K562 (cell line): Measurements from ENCODE around the gene SLC33A1. TPM values are rescaled to one million over a fixed set of nuclear protein-coding genes. Genes with fewer than 3 reads are reported as not detected.
A peak's percentile ranks its signal among the peaks of the same experiment; 100 is the strongest.

Experiments used
- ATAC-seq: fragments of 200-7000 bp; cut with Tn5 transposase; 3 replicates; pipeline ENCODE4 v1.9.1; 2020; ENCODE audit warnings: moderate library complexity
- BruUV-seq: library from RNA; stranded (reverse); fragments of 400-500 nt; replicated peaks from 2 replicates; lab custom pipeline; 2021; lab: Mats Ljungman, UMichigan
- CTCF ChIA-PET: fragments of 300-600 bp; formaldehyde crosslinking; extraction: SDS; loops from one replicate; lab custom pipeline; 2021; ENCODE audit warnings: low intra/inter-chr PET ratio; lab: Yijun Ruan, JAX
- POLR2A ChIA-PET: fragments of 300-600, 350-650 bp; sonication (Branson Sonifier 250); formaldehyde crosslinking; extraction: SDS; loops from one replicate; lab custom pipeline; 2021; ENCODE audit warnings: antibody characterized with exemption, inconsistent platforms; lab: Yijun Ruan, JAX
- DNase-seq, 4 experiments: peaks; one replicate each; pipeline versions ENCODE4 v3.0.0 to v3.0.0-alpha.2; 2011 to 2018; ENCODE audit warnings: low spot score in 3 of 4, mixed read lengths in 3 of 4; ENCODE audit errors: extremely low read depth in 1 of 4
- FAIRE-seq: peaks from 2 replicates; lab custom pipeline; 2011; peaks lifted over from hg19 to GRCh38; lab: Jason Lieb, UNC
- H2AFZ ChIP-seq: 2 replicates; pipeline ENCODE4 v1.6.0; 2011; ENCODE audit warnings: low read depth, low read length, control low read depth, inconsistent platforms
- H3K27ac ChIP-seq: fragments of 200-600 bp; 3 replicates; pipeline ENCODE4 v1.8.0; 2011; ENCODE audit warnings: low read depth, mild to moderate bottlenecking, control low read depth, inconsistent platforms, low read length, moderate library complexity, mixed read lengths; ENCODE audit errors: extremely low read depth
- H3K27me3 ChIP-seq, 2 experiments: fragments of 300-600 bp in 1 of 2; 2 replicates in 1 of 2; 3 replicates in 1 of 2; pipeline versions ENCODE4 v1.6.0 to v1.8.0; 2011; ENCODE audit warnings: inconsistent platforms in 2 of 2, low read length in 2 of 2, mild to moderate bottlenecking in 1 of 2, mixed read lengths in 1 of 2, moderate library complexity in 1 of 2; ENCODE audit not compliant: control insufficient read depth in 2 of 2, insufficient read depth in 2 of 2
- H3K36me3 ChIP-seq: fragments of 300-600 bp; 3 replicates; pipeline ENCODE4 v1.8.0; 2011; ENCODE audit warnings: mild to moderate bottlenecking, low read length, inconsistent platforms; ENCODE audit not compliant: control insufficient read depth, insufficient read depth
- H3K4me1 ChIP-seq, 2 experiments: fragments of 200-600 bp in 1 of 2; replicated peaks in 1 of 2; 2 replicates in 1 of 2; 3 replicates in 1 of 2; pipeline versions ENCODE4 v1.5.1 to v1.8.0; 2011; ENCODE audit warnings: inconsistent platforms in 2 of 2, low read length in 2 of 2, mild to moderate bottlenecking in 1 of 2, mixed read lengths in 1 of 2, moderate library complexity in 1 of 2; ENCODE audit not compliant: control insufficient read depth in 2 of 2, insufficient read depth in 2 of 2
- H3K4me2 ChIP-seq: 2 replicates; pipeline ENCODE4 v1.6.1; 2011; ENCODE audit warnings: low read length, control low read depth, inconsistent platforms, mixed read lengths; ENCODE audit not compliant: insufficient read depth
- H3K4me3 ChIP-seq: fragments of 200-600 bp; sonication (generic), shearing (Covaris generic); 2 replicates; pipeline ENCODE4 v1.5.1; 2016; ENCODE audit warnings: control low read depth, inconsistent platforms
- H3K79me2 ChIP-seq: fragments of 200-600 bp; 3 replicates; pipeline ENCODE4 v1.8.0; 2011; ENCODE audit warnings: low read length, inconsistent platforms; ENCODE audit not compliant: control insufficient read depth, insufficient read depth
- H3K9ac ChIP-seq, 2 experiments: 2 replicates each; pipeline versions ENCODE4 v1.6.0 to v1.6.1; 2011; ENCODE audit warnings: low read depth in 2 of 2, low read length in 2 of 2, control low read depth in 1 of 2, inconsistent platforms in 1 of 2, mild to moderate bottlenecking in 1 of 2, mixed read lengths in 1 of 2; ENCODE audit not compliant: insufficient read depth in 1 of 2
- H3K9me1 ChIP-seq: one replicate; pipeline ENCODE4 v1.6.0; 2011; ENCODE audit warnings: inconsistent platforms, mild to moderate bottlenecking, low read length, moderate library complexity; ENCODE audit not compliant: control insufficient read depth, insufficient read depth
- H3K9me3 ChIP-seq: replicated peaks from 2 replicates; pipeline ENCODE4 v1.5.1; 2011; ENCODE audit warnings: low read depth, low read length, inconsistent platforms; ENCODE audit not compliant: control insufficient read depth, insufficient read depth
- H4K20me1 ChIP-seq: replicated peaks from 2 replicates; pipeline ENCODE4 v1.6.1; 2011; ENCODE audit warnings: low read length, inconsistent platforms, mixed read lengths; ENCODE audit not compliant: control insufficient read depth, insufficient read depth
- CXXC5 ChIP-seq: fragments of 250-450 bp; sonication (Bioruptor Pico); IDR thresholded peaks from 2 replicates; pipeline ENCODE4 v1.8.0; 2022; ENCODE audit warnings: inconsistent platforms, mild to moderate bottlenecking, moderate library complexity
- POLR2B ChIP-seq: fragments of 450-650 bp; IDR thresholded peaks from 2 replicates; pipeline ENCODE4 v1.6.1; 2018; ENCODE audit warnings: low read depth; ENCODE audit not compliant: partially characterized antibody
- SIN3A ChIP-seq, 2 experiments: fragments of 150-350 bp in 1 of 2; IDR thresholded peaks; 2 replicates each; pipeline ENCODE4 v1.6.1; 2011 to 2016; ENCODE audit warnings: borderline replicate concordance in 2 of 2, low read depth in 2 of 2, low read length in 2 of 2, mild to moderate bottlenecking in 2 of 2, moderate library complexity in 2 of 2; ENCODE audit not compliant: control insufficient read depth in 1 of 2
- SRSF1 ChIP-seq: fragments of 200-400 bp; formaldehyde crosslinking; IDR thresholded peaks from 2 replicates; pipeline ENCODE4 v1.6.1; 2017; ENCODE audit warnings: mild to moderate bottlenecking, low read depth, low read length, moderate library complexity
- WGBS: fragments of 100-300 bp; shearing (Covaris generic); methylation state at CpG from one replicate; pipeline ENCODE4 v1.1.6; 2016; ENCODE audit warnings: low coverage, mixed read lengths; ENCODE audit not compliant: insufficient coverage; ENCODE audit errors: missing lambda C conversion rate; 5-methylcytosine and 5-hydroxymethylcytosine counted together
- in situ Hi-C: fragments of 300-500 bp; cut with MboI; formaldehyde crosslinking; loops from 4 replicates; pipeline ENCODE4 v1.15.0; 2018; ENCODE audit warnings: inconsistent platforms, mixed read lengths
- intact Hi-C: fragments of 100-400 bp; cut with micrococcal nuclease; formaldehyde crosslinking; loops from 2 replicates; pipeline ENCODE4 v1.14.2; 2022
- polyA plus RNA-seq, 8 experiments: library from polyadenylated mRNA; depleted of rRNA in 4 of 8; stranded (reverse) in 5 of 8; unstranded in 3 of 8; fragments of >200 nt; fragmentation: Nextera tagmentation in 2 of 8; fragmentation: Illumina TruSeq in 1 of 8; extraction: Ambion mirVana in 2 of 8; extraction: Trizol in 1 of 8; gene quantifications; 2 replicates each; pipeline versions ENCODE4 v1.2.1 to v1.2.3, GENCODE V29; 2011 to 2014; ENCODE audit warnings: inconsistent platforms in 1 of 8, missing spikeins in 1 of 8
- total RNA-seq, 7 experiments: library from RNA; depleted of rRNA in 6 of 7; stranded (reverse); fragments of >200 nt in 6 of 7; fragmentation: Illumina TruSeq in 2 of 7; extraction: Trizol in 2 of 7; gene quantifications; 2 replicates each; pipeline versions ENCODE4 v1.2.1 to v1.2.3, GENCODE V29; 2011 to 2021; ENCODE audit warnings: low replicate concordance in 1 of 7
- TF ChIP-seq, protein P1 (sequence below): fragments of 450-650 bp; IDR thresholded peaks from 2 replicates; pipeline ENCODE4 v1.6.1; 2016; ENCODE audit warnings: antibody characterized with exemption
- TF ChIP-seq, protein P2 (sequence below), 2 experiments: IDR thresholded peaks; 2 replicates each; pipeline ENCODE4 v1.6.1; 2012; ENCODE audit warnings: improper control_type of control experiment in 2 of 2, low read depth in 2 of 2, low read length in 2 of 2, borderline replicate concordance in 1 of 2

SLC33A1 gene
- total and polyA plus RNA-seq, 9 of the 15 experiments (the other 6 are each of a cell fraction or from before 2014, with no cell fraction given) = 6.2 to 26.8 (median 19.6) TPM

DNA sequence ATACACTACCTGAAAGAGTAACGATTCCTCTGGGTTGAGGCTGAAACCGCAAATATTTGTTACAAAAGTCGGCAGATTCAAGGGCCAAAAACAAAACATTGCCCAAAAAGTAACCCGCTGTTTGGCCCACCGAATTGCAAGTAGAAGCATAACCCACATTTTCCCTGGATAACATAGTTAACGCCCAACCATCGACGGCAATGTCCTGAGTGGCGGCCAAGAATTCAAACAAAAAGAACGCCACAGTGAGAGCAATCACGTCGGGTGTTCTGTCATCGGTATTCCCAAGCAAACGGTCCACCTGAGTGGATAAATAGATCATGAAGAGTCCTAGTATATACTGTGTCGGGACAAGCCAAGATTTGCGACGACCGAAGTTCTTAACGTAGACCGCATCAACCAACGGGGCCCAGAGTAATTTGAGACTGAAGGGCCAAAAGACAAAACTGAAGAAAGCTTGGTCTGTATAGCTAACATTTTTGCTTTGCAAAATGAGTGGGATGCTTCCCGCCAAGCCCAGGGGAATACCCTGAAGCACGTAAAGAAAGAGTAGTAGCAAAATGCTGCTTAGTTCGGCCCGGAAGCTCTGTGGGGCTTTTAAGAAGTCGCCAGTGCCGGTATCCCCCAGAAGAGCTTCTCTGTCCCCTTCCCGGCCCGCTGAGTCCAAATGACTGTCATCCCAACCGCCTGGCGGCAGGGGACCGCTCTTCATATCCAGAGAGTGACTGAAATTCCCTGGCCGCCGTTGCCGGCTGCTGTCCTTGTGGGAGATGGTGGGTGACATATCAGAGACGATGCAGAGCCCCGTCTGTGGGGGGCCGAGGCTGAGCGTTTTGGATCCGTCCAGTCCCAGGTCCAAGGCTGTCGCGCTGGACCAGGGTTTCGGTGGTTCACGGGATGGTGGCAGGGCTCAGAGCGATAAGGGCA is 750 bp downstream of the SLC33A1 start (continued):
- TF ChIP-seq SRSF1 = no peak
- no peak for TF ChIP-seq POLR2B

DNA sequence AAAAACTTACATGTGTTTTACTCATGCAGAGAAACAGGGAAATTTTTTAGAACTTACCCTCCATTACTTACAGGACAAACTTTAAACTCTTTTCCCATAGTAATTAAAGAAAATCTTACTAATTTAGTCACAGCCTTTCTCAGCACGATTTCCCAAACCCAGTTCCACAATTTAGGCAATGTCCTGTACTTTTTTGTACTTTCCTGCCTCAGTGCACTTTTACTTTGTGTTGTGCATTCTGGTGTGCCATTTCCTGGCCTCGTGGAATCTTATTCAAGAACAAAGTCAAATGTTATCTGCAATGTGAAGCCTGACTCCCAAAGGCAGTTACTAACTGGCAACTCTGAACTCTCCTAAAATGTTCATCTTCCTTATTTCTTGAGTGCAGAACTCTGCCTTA is 1.9 kb downstream of the SLC33A1 start:
- DNase-seq (no peak), ATAC-seq (no peak), FAIRE-seq (no peak)
- in situ Hi-C loops (loop anchor here (25.0 kb wide), 2 partner anchors 490 to 1540 kb away; partner anchors contain the start of gene DHX36), intact Hi-C loops (loop anchor here (10.0 kb wide), 1 partner anchor 468 kb away; no protein-coding TSS in a partner anchor)
- 5% methylated on average over 2 of the region's 2 CpGs for WGBS
- Histone ChIP-seq H3K4me1 (peaks cover 7 to 20% of the 10 kb centered on the region in 2 experiments; a peak in 3 of 5 replicates), H3K27ac (peak overlapping the region; percentile 87; the same call in 2 of the 3 replicates), H3K4me3 (peak overlapping the region; percentile 93), H3K9me3 (no peaks in the 10 kb centered on the region), H3K4me2 (peak overlapping the region; percentile 92), H4K20me1 (peaks cover 6% of the 10 kb centered on the region; the same call in 1 of the 2 replicates), H3K9ac (peak overlapping the region; percentile 82 to 92), H3K27me3 (no peaks in the 10 kb centered on the region), H3K36me3 (peaks cover 20% of the 10 kb centered on the region; the same call in 1 of the 3 replicates), H2AFZ (no peak overlapping the region), H3K79me2 (peaks cover 72% of the 10 kb centered on the region), H3K9me1 (no peaks in the 10 kb centered on the region)
- ChIA-PET POLR2A (interaction anchor here (0.6 to 2.6 kb wide), 7 partner anchors 9 to 47 kb away, joined by 3 to 19 read pairs (median 6); partner anchors contain the start of genes C3orf33 and GMPS), CTCF (interaction anchor here (1.0 kb wide), 1 partner anchor 18 kb away, joined by 3 read pairs; the partner anchor contains the start of gene GMPS)
- TF ChIP-seq SIN3A (IDR thresholded peaks at IDR 0.05; ENCODE audit: borderline replicate concordance in 2 of 2, control insufficient read depth in 1 of 2, low read depth in 2 of 2, low read length in 2 of 2) (peak in 1 of 2 experiments; percentile 45; a peak in 1 of 4 replicates), CXXC5 (CRISPR knock-in tag) (no peak)
- TF ChIP-seq, protein P1, sequence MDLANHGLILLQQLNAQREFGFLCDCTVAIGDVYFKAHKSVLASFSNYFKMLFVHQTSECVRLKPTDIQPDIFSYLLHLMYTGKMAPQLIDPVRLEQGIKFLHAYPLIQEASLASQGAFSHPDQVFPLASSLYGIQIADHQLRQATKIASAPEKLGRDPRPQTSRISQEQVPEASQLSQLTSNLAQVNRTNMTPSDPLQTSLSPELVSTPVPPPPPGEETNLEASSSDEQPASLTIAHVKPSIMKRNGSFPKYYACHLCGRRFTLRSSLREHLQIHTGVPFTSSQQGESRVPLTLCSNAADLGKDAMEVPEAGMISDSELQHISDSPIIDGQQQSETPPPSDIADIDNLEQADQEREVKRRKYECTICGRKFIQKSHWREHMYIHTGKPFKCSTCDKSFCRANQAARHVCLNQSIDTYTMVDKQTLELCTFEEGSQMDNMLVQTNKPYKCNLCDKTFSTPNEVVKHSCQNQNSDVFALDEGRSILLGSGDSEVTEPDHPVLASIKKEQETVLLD = no peak
- TF ChIP-seq, protein P2, sequence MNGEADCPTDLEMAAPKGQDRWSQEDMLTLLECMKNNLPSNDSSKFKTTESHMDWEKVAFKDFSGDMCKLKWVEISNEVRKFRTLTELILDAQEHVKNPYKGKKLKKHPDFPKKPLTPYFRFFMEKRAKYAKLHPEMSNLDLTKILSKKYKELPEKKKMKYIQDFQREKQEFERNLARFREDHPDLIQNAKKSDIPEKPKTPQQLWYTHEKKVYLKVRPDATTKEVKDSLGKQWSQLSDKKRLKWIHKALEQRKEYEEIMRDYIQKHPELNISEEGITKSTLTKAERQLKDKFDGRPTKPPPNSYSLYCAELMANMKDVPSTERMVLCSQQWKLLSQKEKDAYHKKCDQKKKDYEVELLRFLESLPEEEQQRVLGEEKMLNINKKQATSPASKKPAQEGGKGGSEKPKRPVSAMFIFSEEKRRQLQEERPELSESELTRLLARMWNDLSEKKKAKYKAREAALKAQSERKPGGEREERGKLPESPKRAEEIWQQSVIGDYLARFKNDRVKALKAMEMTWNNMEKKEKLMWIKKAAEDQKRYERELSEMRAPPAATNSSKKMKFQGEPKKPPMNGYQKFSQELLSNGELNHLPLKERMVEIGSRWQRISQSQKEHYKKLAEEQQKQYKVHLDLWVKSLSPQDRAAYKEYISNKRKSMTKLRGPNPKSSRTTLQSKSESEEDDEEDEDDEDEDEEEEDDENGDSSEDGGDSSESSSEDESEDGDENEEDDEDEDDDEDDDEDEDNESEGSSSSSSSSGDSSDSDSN (IDR thresholded peaks at IDR 0.05; ENCODE audit: borderline replicate concordance in 1 of 2, low read depth in 2 of 2, low read length in 2 of 2) = 0 out of 4 replicates have a peak, but pooled peaks of 1 of the 2 experiments have one; percentile 34
- no TSS peak for BruUV-seq
